ENCODE measurements around the gene CRABP2. TPM values are rescaled to one million over a fixed set of nuclear protein-coding genes. Genes with fewer than 3 reads are reported as not detected.
A peak's percentile ranks its signal among the peaks of the same experiment; 100 is the strongest.

Gene CRABP2
- total RNA-seq, 1 experiment from 2014 or later: 0.29 TPM

DNA sequence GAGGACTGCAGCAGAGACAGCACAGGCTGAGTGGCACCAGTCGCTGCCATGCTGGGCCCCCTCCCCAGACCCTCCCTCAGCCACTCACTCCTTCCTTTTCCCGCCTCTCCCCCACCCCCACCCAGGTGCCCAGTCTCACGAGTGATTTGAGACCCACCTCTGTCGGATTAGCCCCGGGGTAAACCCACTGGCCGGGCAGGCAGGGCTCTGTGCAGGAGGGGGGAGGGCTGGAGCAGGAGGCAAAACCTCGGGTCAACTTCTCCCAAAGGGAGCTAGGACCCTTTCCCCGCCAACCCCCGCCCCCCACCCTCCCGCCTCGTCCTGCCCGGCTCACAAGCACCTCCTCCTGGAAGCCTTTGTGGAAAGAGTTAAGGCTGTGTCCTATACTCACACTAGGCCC lies 39.0 kb upstream of the CRABP2 start:
- in situ Hi-C loops (cut with HindIII; ENCODE audit: low pct_unique_long_range_greater_than_20kb, low sequenced_read_pairs): no loop called here
- DNase-seq (ENCODE audit: low read depth, low spot score): no peak

DNA sequence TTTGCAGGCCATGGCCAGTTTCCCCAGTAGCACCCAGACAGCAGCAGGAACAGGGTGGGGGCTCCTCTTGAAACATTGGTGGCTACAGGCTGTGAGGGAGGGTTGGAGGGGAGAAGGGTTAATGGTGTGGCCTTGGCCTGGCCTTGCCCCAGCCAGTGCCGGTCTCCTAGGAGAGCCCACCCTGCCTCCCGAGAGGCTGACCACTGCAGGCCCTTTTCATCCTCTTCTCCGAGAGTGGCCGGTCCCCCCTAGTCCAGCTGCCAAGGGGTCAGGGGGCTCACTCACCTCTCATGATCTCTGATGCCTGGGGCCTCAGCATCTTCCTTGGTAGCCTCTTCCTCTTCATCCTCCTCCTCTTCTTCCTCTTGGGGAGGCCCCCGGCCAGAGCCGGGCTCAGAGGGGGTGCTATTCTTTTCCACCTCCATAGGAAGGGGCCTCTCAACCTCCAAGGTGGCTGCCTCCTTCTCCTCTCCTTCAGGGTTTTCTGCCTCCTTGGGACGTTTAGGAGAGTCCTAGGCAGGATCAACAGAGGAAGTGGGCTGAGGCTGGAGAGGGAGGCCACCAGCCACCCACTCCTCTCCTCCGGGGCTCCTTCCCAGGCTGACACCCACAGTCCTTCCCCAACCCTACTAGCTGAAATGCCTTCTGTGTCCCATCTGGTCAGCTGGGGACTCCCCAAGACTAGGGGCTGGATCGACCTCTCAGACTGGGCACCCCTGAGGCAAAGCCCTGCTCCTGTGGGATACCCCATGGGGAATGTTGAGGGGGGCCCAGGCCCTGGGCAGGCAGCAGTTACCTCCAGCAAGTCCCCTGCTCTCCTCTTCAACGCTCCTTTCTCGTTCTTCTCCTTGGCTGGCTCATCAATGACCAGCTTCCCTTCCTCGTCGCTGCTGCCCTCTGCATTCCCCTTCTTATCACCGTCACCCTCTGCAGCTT lies 38.3 kb upstream of the CRABP2 start:
- no peak for DNase-seq (ENCODE audit: low read depth, low spot score)
- in situ Hi-C loops (cut with HindIII; ENCODE audit: low pct_unique_long_range_greater_than_20kb, low sequenced_read_pairs): no loop called here

DNA sequence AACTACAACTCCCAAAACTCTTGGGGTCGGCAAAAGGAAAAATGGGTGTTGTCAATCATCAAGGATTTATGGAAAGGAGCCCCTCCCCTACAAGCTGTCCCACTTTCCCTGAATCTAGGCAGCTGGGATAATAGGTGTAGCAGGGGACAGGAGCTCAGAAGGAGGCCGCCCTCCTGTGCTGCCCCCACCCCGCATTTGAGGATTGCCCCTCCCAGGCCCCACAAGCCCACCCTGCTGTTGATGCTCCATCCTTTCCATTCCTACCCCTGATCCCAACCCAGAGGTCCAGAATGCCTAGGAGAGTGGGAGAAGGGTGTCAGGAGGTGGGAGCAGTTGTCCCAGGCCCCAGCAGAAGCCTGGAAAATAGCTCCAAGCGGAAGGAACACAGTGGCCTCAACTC lies 37.4 kb upstream of the CRABP2 start:
- no peak for DNase-seq (ENCODE audit: low read depth, low spot score)
- in situ Hi-C loops (cut with HindIII; ENCODE audit: low pct_unique_long_range_greater_than_20kb, low sequenced_read_pairs): no loop called here

GRCh38 chr1:156742017-156742416 lies 36.6 kb upstream of the CRABP2 start:
- DNase-seq (ENCODE audit: low read depth, low spot score): no peak
- in situ Hi-C loops (cut with HindIII; ENCODE audit: low pct_unique_long_range_greater_than_20kb, low sequenced_read_pairs): no loop called here

DNA sequence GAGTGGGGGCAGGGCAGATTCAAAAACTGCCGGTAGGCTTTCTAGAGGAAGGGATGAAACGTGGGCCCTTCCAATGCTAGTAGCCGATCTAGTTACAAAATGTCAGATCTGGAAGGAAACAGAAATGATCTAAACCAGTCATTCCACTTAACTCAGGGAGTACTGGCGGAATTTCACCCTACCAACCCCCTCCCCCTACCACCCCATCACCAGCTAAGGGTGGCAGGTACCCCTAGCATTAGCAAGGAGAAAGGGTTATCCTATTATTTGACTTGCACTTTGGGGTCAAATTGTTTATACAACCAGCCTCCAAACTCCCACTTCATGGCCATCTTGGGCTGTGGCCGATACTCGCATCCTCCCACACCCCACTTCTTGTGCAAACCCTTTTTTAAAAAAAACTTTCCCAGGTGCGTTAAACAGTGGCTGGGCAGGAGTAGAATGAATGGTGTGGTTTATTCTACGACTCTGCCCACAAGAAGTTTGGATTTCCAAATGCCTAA lies 36.1 kb upstream of the CRABP2 start:
- in situ Hi-C loops (cut with HindIII; ENCODE audit: low pct_unique_long_range_greater_than_20kb, low sequenced_read_pairs): no loop called here
- DNase-seq (ENCODE audit: low read depth, low spot score): no peak

DNA sequence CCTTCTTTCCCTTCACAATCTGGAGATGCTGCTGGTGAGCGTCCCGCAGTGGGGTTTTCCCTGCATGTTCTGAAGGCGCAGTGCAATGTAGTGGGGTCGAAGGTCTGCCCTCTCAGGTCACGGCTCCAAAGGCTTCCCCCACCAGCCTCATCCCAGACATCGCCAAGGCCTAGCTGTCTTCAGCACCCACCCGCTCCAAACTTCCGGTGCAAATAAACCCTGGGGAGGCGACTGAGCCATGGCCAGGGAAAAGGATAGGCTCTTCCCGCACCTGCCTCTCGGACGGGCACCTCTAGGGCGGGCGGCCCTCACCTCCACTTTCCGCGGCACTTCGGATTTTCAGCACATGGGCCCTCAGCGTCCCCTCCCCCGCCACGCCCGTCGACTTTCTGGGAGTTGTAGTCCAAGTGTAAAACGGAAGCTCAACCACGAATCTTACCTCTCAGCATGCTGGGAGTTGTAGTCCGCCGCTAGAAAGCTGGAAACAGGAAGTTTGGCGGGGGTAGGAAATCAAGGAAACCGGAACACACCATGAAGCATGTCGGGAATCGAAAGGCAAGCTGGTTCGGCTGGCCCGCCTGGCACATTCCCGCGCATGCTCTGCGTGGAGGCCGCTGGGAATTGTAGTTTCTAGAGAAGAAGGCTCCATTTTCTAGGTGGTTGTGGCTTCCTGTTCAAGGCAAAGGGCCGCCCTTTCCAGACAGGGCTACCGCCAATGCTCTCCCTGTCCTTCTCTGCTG lies 35.5 kb upstream of the CRABP2 start, which contains the start of gene MRPL24:
TSS of gene MRPL24 (minus strand) at position 348 of the 740 bp plus-strand sequence. CDS start 2,384 bp downstream, outside the sequence.
- in situ Hi-C loops (cut with HindIII; ENCODE audit: low pct_unique_long_range_greater_than_20kb, low sequenced_read_pairs): no loop called here
- peak; percentile 100 for DNase-seq (ENCODE audit: low read depth, low spot score)

DNA sequence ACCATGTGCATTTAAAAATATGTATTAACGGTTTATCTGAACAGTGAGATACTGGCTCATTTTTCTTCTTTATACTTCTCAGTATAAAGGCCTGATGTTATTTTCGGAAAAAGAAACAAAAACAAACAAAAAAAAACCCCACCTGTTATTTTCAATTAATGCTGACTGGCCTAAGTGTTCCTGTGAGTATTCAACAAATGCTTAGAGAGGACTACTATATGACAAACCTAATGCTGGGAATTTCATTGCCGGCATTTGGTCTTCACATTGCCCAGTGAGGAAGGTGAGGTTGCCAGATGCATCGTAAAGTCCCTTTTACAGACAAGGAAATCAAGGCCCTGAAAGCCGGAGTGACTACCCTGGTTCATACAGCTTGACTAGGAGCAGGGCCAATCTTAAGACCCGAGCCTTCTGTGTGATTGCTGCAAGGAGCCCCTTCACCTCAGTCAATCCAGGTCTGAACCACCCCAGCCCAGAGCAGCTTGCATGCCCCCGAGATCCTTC lies 34.9 kb upstream of the CRABP2 start:
- in situ Hi-C loops (cut with HindIII; ENCODE audit: low pct_unique_long_range_greater_than_20kb, low sequenced_read_pairs): no loop called here
- DNase-seq (ENCODE audit: low read depth, low spot score): no peak

GRCh38 chr1:156738916-156739315 lies 33.5 kb upstream of the CRABP2 start:
- in situ Hi-C loops (cut with HindIII; ENCODE audit: low pct_unique_long_range_greater_than_20kb, low sequenced_read_pairs): no loop called here
- no peak for DNase-seq (ENCODE audit: low read depth, low spot score)

DNA sequence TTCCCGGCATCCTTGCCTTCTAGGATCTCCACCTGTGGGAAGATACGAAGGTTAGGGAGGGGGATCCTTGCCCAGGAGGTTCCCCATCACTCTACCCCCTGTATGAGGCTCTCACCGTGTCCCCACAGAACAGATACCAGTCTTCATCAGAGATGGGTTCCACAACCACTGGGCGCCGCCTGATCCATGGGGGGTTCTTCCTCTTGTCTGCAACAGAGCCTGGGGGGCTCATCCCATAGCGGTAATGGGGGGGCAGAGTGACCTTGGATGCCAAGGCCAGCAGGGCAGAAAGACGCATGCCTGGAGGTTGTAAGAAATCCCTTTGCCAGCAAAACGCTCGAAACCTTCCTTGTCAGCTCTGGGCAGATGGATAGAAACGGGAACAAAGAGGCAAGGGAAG lies 33.0 kb upstream of the CRABP2 start:
- in situ Hi-C loops (cut with HindIII; ENCODE audit: low pct_unique_long_range_greater_than_20kb, low sequenced_read_pairs): no loop called here
- DNase-seq (ENCODE audit: low read depth, low spot score): no peak

DNA sequence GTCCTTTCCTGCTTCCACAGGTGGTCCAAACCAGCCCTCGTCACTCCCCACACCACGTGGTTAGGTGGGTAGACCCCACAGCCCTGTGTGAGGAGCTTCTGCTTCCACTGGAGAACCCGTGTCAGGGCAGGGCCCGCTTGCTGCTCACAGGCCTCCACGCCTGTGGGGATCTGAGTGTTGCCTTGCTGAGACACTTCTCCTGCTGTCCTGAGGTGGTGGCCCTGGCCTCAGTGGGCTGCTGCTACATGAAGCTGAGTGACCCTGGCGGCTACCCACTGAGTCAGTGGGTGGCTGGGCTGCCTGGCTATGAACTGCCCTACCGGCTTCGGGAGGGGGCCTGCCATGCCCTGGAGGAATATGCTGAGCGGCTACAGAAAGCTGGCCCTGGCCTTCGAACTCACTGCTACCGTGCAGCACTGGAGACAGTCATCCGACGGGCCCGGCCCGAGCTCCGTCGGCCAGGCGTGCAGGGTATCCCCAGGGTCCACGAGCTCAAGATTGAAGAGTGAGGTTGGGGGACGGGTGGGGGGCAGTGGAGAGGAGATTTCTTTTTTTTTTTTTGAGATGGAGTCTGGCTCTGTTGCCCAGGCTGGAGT lies 28.7 kb upstream of the CRABP2 start:
- DNase-seq (ENCODE audit: low read depth, low spot score): no peak
- in situ Hi-C loops (cut with HindIII; ENCODE audit: low pct_unique_long_range_greater_than_20kb, low sequenced_read_pairs): no loop called here

- peak; percentile 96 for DNase-seq (ENCODE audit: low read depth, low spot score)
- in situ Hi-C loops (cut with HindIII; ENCODE audit: low pct_unique_long_range_greater_than_20kb, low sequenced_read_pairs): no loop called here
Measured at GRCh38 chr1:156728599-156729462, 23.4 kb upstream of the CRABP2 start, which contains the start of gene ISG20L2. TSS of gene ISG20L2 (minus strand) at chr1:156728766. CDS start at chr1:156727652, 1,114 bp downstream.

- in situ Hi-C loops (cut with HindIII; ENCODE audit: low pct_unique_long_range_greater_than_20kb, low sequenced_read_pairs): no loop called here
- DNase-seq (ENCODE audit: low read depth, low spot score): peak; percentile 78
Measured at GRCh38 chr1:156727926-156728598, 22.7 kb upstream of the CRABP2 start, which contains the start of gene METTL25B. TSS of gene METTL25B (plus strand) at chr1:156728469. CDS start at chr1:156729105, 636 bp downstream.

DNA sequence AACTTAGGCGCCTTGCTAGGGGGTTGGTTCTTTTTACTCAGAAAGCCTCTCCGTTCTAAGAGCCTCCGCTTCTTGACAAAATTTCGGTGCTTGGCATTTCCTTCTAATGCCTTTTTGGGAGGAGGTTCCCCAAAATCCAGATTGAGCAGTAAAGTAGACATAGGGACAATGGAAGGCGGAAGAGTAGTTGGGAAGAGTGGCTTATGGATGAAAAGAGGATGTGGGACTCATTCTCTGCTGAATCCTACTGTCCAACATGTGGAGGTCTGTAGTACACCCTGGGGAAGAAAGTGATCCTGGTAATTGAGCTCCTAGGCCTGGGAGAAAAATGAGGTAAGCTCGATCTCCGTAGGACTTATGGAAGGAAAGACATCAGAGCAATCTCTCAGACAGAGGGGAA lies 22.1 kb upstream of the CRABP2 start:
- no peak for DNase-seq (ENCODE audit: low read depth, low spot score)
- in situ Hi-C loops (cut with HindIII; ENCODE audit: low pct_unique_long_range_greater_than_20kb, low sequenced_read_pairs): no loop called here

DNA sequence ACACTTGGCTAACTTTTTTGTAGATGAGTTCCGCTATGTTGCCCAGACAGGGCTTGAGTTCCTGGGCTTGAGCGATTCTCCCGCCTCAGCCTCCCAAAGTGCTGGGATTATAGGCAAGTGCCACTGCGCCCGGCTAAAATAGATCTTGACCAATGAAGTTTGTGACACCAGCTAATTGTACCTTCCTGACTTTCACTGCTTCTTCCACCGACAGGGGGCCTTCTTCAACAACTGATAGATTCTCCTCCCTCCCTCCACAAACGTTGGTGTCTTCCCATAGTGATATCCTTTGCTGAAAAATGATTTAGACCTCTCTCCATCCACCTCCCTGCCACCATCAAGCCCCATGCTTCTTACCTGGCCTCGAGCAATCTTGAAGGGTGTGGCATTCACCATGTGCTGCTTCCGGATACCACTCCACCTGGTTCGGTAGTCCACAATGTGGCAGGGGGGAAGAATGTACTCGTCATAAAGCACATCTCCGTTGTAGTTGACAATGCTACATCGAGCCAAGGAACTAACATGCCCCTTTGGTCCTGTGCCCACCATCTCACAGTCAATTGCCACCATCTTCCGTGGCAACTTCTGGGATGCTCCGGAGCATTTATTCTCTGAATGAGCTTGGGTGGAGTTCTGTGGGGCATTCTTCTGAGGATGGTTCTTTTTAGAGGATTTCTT lies 21.3 kb upstream of the CRABP2 start:
- in situ Hi-C loops (cut with HindIII; ENCODE audit: low pct_unique_long_range_greater_than_20kb, low sequenced_read_pairs): no loop called here

GRCh38 chr1:156725683-156726280 lies 20.4 kb upstream of the CRABP2 start:
- in situ Hi-C loops (cut with HindIII; ENCODE audit: low pct_unique_long_range_greater_than_20kb, low sequenced_read_pairs): no loop called here
- DNase-seq (ENCODE audit: low read depth, low spot score): peak; percentile 90

More for the DNA sequence above, 21.3 kb upstream of the CRABP2 start:
- peak; percentile 77 for DNase-seq (ENCODE audit: low read depth, low spot score)
